OCI-M2 (cell line): ENCODE results near the gene NPY4R2.
"Not testable (repeated sequence)": the region's sequence is repeated elsewhere in the genome, so short reads cannot be mapped to it uniquely, and the experiment has no call there.

Experiments used
- DNase-seq: peaks from one replicate; lab custom pipeline; 2025; ENCODE audit not compliant: unreplicated experiment; lab: John Stamatoyannopoulos, UW

NPY4R2 gene

GRCh38 chr10:47928225-47928624 lies 9.8 kb downstream of the NPY4R2 start:
- not testable (repeated sequence) for DNase-seq

- not testable (repeated sequence) for DNase-seq
These were observed 14.4 kb downstream of the NPY4R2 start for GRCh38 chr10:47932824-47933223.

GRCh38 chr10:47933462-47933861 lies 15.0 kb downstream of the NPY4R2 start:
- DNase-seq: not testable (repeated sequence)

- DNase-seq: not testable (repeated sequence)
These were observed 18.3 kb downstream of the NPY4R2 start for GRCh38 chr10:47936772-47937228.

GRCh38 chr10:47937634-47938033 lies 19.2 kb downstream of the NPY4R2 start:
- DNase-seq: not testable (repeated sequence)

GRCh38 chr10:47940821-47941220 lies 22.4 kb downstream of the NPY4R2 start:
- not testable (repeated sequence) for DNase-seq

GRCh38 chr10:47941379-47941778 lies 22.9 kb downstream of the NPY4R2 start:
- not testable (repeated sequence) for DNase-seq

GRCh38 chr10:47942351-47943019 lies 24.0 kb downstream of the NPY4R2 start:
- not testable (repeated sequence) for DNase-seq

GRCh38 chr10:47943328-47943727 lies 24.9 kb downstream of the NPY4R2 start:
- not testable (repeated sequence) for DNase-seq

- not testable (repeated sequence) for DNase-seq
These were observed 29.0 kb downstream of the NPY4R2 start for GRCh38 chr10:47947424-47947823.

GRCh38 chr10:47957158-47957557 lies 38.7 kb downstream of the NPY4R2 start:
- DNase-seq: not testable (repeated sequence)

GRCh38 chr10:47959677-47960076 lies 41.2 kb downstream of the NPY4R2 start:
- not testable (repeated sequence) for DNase-seq

- DNase-seq: not testable (repeated sequence)
These were observed 42.2 kb downstream of the NPY4R2 start for GRCh38 chr10:47960699-47961098.

- not testable (repeated sequence) for DNase-seq
These were observed 44.3 kb downstream of the NPY4R2 start for GRCh38 chr10:47962785-47963184.

GRCh38 chr10:47964280-47965063 lies 46.0 kb downstream of the NPY4R2 start:
- DNase-seq: not testable (repeated sequence)

GRCh38 chr10:47968988-47969387 lies 50.5 kb downstream of the NPY4R2 start:
- DNase-seq: not testable (repeated sequence)

GRCh38 chr10:47970047-47970446 lies 51.6 kb downstream of the NPY4R2 start:
- DNase-seq: not testable (repeated sequence)

- not testable (repeated sequence) for DNase-seq
These were observed 53.1 kb downstream of the NPY4R2 start for GRCh38 chr10:47971598-47971997.

- DNase-seq: not testable (repeated sequence)
These were observed 53.6 kb downstream of the NPY4R2 start for GRCh38 chr10:47972077-47972476.
